PFSK-1 (cell line): ENCODE results near the gene APBA2.

Experiments
- FOXP2 ChIP-seq: optimal IDR thresholded peaks from 2 replicates; pipeline ENCODE3; 2011; ENCODE audit warnings: borderline replicate concordance, control low read depth, inconsistent platforms; ENCODE audit not compliant: insufficient read depth; ENCODE audit errors: extremely low read length, extremely low read depth
- POLR2AphosphoS5 ChIP-seq: IDR thresholded peaks from 2 replicates; pipeline ENCODE4 v1.6.1; 2012; ENCODE audit warnings: low read depth, mild to moderate bottlenecking, control low read depth, low read length, moderate library complexity
- SIN3A ChIP-seq: IDR thresholded peaks from 2 replicates; pipeline ENCODE4 v1.6.1; 2012; ENCODE audit warnings: mild to moderate bottlenecking, low read length, moderate library complexity, borderline replicate concordance; ENCODE audit not compliant: insufficient read depth
- TAF1 ChIP-seq: IDR thresholded peaks from 2 replicates; pipeline ENCODE4 v1.6.1; 2012; ENCODE audit warnings: low read length, control low read depth, borderline replicate concordance; ENCODE audit not compliant: insufficient read depth
- TF ChIP-seq, protein P1 (sequence below), 2 experiments: IDR thresholded peaks; 2 replicates each; pipeline versions ENCODE4 v1.6.1 to v1.8.0; 2011 to 2012; ENCODE audit warnings: low read depth in 2 of 2, low read length in 2 of 2, control low read depth in 1 of 2, inconsistent platforms in 1 of 2, mild to moderate bottlenecking in 1 of 2, moderate library complexity in 1 of 2; ENCODE audit not compliant: insufficient read depth in 1 of 2

The APBA2 gene

DNA sequence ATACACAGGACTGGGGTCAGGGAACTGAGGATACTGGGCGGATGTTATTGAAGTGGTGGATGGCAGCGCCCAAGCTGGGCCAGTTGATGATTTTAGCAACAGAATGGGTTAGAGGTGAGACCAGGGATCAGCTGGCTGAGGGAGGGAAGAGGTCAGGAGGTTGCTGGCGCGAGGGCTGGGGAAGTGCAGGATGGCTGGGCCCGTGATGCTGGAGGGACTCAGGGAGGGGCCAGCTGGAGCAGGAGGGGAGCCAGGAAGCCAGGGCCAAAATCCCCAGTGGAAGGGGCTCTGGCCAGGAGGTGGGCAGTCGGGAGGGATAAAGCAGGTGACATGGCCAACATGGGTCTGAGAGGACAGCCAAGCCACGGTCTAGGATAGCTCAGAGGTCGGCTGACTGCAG, 205.9 kb downstream of the APBA2 start:
- TF ChIP-seq SIN3A (no peak), TAF1 (no peak)

DNA sequence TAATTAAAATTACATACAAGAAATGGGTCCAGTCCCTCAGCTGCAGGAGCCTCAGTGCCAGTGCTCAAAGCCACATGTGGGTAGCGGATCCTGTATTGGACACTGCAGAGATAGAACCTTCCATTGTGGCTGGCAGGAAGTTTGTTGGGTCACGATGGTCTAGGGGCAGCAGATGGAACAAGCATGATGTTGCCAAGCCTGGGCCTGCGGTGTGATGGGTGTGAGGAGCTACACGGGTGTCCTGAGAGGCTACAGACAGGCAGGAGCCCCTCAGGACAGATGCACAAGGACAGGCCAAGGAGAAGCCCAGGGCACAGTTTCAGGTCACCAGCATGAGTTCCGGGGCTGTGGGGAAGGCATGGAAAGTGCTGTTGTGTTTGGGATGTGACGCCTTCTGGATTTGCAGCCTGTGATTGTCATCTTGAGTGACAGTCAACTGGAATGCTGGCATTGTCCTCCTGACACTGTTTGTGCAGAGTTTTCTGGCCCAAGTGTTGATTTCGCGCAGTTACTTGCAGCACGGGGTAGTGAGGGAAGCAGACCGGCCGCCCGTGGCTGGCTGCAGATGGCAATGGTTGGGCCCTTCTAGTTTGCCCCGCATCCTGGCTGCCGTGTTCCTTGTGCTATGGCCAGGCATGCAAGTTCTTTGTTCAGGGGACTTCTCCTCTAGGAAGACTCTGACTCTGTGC, 206.7 kb downstream of the APBA2 start:
- TF ChIP-seq FOXP2 (no peak), SIN3A (no peak), TAF1 (no peak), POLR2AphosphoS5 (no peak)
- TF ChIP-seq, protein P1, sequence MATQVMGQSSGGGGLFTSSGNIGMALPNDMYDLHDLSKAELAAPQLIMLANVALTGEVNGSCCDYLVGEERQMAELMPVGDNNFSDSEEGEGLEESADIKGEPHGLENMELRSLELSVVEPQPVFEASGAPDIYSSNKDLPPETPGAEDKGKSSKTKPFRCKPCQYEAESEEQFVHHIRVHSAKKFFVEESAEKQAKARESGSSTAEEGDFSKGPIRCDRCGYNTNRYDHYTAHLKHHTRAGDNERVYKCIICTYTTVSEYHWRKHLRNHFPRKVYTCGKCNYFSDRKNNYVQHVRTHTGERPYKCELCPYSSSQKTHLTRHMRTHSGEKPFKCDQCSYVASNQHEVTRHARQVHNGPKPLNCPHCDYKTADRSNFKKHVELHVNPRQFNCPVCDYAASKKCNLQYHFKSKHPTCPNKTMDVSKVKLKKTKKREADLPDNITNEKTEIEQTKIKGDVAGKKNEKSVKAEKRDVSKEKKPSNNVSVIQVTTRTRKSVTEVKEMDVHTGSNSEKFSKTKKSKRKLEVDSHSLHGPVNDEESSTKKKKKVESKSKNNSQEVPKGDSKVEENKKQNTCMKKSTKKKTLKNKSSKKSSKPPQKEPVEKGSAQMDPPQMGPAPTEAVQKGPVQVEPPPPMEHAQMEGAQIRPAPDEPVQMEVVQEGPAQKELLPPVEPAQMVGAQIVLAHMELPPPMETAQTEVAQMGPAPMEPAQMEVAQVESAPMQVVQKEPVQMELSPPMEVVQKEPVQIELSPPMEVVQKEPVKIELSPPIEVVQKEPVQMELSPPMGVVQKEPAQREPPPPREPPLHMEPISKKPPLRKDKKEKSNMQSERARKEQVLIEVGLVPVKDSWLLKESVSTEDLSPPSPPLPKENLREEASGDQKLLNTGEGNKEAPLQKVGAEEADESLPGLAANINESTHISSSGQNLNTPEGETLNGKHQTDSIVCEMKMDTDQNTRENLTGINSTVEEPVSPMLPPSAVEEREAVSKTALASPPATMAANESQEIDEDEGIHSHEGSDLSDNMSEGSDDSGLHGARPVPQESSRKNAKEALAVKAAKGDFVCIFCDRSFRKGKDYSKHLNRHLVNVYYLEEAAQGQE (IDR thresholded peaks at IDR 0.05; ENCODE audit: insufficient read depth in 1 of 2, low read depth in 2 of 2, low read length in 2 of 2), result no peak

DNA sequence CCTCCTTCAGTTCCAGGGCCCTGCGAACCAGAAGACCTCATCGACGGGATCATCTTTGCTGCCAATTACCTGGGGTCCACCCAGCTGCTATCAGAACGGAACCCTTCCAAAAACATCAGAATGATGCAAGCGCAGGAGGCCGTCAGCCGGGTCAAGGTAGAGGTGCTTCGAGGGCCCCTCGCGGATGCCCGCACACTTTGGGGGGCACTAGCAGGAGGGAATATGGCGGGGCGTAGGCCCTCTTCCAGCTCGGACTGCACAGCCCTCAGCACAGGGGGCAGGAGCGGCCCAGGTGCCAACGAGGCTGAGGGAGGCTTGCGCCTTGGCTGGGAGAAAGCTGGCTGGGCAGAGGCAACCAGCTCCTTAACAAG, 207.3 kb downstream of the APBA2 start:
- TF ChIP-seq TAF1, result no peak
- TF ChIP-seq, protein P1 (IDR thresholded peaks at IDR 0.05; ENCODE audit: insufficient read depth in 1 of 2, low read depth in 2 of 2, low read length in 2 of 2), result no peak
- no peak for TF ChIP-seq FOXP2
- no peak for TF ChIP-seq SIN3A
- TF ChIP-seq POLR2AphosphoS5, result no peak

DNA sequence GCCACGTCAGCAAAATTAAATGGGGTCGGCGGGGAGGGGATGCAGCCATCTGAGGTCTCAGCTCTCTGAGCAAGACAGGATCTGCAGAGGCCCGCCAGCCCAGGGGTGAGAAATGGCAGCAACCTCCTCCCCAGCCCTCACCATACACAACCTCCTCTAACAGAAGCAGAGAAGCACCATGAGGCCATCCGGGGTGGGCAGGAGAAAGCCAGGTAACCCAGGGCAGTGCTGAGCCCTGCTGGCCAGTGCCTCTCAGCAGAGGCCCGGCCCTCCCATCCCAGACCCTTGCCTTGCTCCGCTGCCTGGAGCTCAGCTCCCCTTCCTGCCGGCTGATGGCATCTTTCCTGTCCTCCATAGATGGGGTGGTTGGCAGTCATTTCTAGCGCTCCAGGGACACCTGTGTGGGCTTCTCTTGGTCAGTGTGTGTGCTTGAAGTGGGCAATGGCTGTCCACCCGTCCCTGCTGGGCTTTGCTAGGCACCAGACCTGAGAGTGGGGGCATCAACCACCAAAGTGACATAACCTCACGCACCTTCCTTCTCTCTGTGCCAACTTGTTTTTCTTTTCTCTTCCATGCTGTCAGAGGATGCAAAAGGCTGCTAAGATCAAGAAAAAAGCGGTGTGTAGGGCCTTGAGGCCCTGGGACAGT, 208.0 kb downstream of the APBA2 start:
- TF ChIP-seq, protein P1 (IDR thresholded peaks at IDR 0.05; ENCODE audit: insufficient read depth in 1 of 2, low read depth in 2 of 2, low read length in 2 of 2), result no peak
- no peak for TF ChIP-seq POLR2AphosphoS5
- no peak for TF ChIP-seq FOXP2
- TF ChIP-seq TAF1, result no peak
- TF ChIP-seq SIN3A, result no peak

DNA sequence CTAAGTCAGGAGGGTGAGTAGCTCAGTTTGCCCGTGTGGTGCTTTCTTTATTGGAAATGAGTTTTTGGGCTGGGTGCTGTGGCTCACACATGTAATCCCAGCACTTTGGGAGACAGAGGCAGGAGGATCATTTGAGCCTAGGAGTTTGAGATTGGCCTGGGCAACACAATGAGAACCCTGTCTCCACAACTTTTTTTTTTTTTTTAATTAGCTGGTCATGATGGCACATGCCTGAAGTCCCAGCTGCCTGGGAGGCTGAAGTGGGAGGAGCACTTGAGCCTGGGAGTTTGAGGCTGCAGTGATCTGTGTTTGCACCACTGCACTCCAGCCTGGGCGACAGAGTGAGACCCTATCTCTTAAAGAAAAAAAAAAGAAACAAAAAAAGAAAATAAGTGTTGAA, 208.9 kb downstream of the APBA2 start:
- TF ChIP-seq, protein P1 (IDR thresholded peaks at IDR 0.05; ENCODE audit: insufficient read depth in 1 of 2, low read depth in 2 of 2, low read length in 2 of 2), result no peak
- TF ChIP-seq TAF1 (no peak), POLR2AphosphoS5 (no peak)
